ENCODE measurements around the gene KLF15.

Gene KLF15

GRCh38 chr3:126308394-126309125 lies 48.6 kb downstream of the KLF15 start:
- Mint-ChIP-seq H3K27ac (no peak overlapping the region), H3K9me3 (peaks cover 22% of the 10 kb centered on the region), H3K27me3 (ENCODE audit: low read depth, poor library complexity) (peaks cover 7% of the 10 kb centered on the region), H3K4me1 (no peaks in the 10 kb centered on the region), H3K36me3 (ENCODE audit: low read depth) (peaks cover 5% of the 10 kb centered on the region), H3K4me3 (no peak overlapping the region)
- no peak for TF ChIP-seq CTCF (IDR thresholded peaks at IDR 0.05)
- DNase-seq, result no peak

- Mint-ChIP-seq H3K9me3 (peaks cover 30% of the 10 kb centered on the region), H3K27ac (no peak overlapping the region), H3K27me3 (ENCODE audit: low read depth, poor library complexity) (peaks cover 8% of the 10 kb centered on the region), H3K36me3 (ENCODE audit: low read depth) (peaks cover 5% of the 10 kb centered on the region), H3K4me3 (no peak overlapping the region), H3K4me1 (no peaks in the 10 kb centered on the region)
- DNase-seq, result no peak
- no peak for TF ChIP-seq CTCF (IDR thresholded peaks at IDR 0.05)
Observed at GRCh38 chr3:126307591-126308393, 49.4 kb downstream of the KLF15 start.

- no peak overlapping the region for H3K4me3 Mint-ChIP-seq
- H3K36me3 Mint-ChIP-seq (ENCODE audit: low read depth), result peaks cover 5% of the 10 kb centered on the region
- TF ChIP-seq CTCF (IDR thresholded peaks at IDR 0.05), result no peak
- peaks cover 8% of the 10 kb centered on the region for H3K27me3 Mint-ChIP-seq (ENCODE audit: low read depth, poor library complexity)
- H3K27ac Mint-ChIP-seq, result peak overlapping the region; percentile 70
- peaks cover 38% of the 10 kb centered on the region for H3K9me3 Mint-ChIP-seq
- DNase-seq, result no peak
- no peaks in the 10 kb centered on the region for H3K4me1 Mint-ChIP-seq
Observed at GRCh38 chr3:126306888-126307482, 50.2 kb downstream of the KLF15 start.

GRCh38 chr3:126306397-126306796 lies 50.8 kb downstream of the KLF15 start:
- peaks cover 39% of the 10 kb centered on the region for H3K9me3 Mint-ChIP-seq
- H3K27ac Mint-ChIP-seq, result no peak overlapping the region
- TF ChIP-seq CTCF (IDR thresholded peaks at IDR 0.05), result no peak
- DNase-seq, result no peak
- no peaks in the 10 kb centered on the region for H3K4me1 Mint-ChIP-seq
- H3K27me3 Mint-ChIP-seq (ENCODE audit: low read depth, poor library complexity), result peaks cover 8% of the 10 kb centered on the region
- H3K4me3 Mint-ChIP-seq, result no peak overlapping the region
- H3K36me3 Mint-ChIP-seq (ENCODE audit: low read depth), result peaks cover 5% of the 10 kb centered on the region

- no peak overlapping the region for H3K4me3 Mint-ChIP-seq
- H3K27me3 Mint-ChIP-seq (ENCODE audit: low read depth, poor library complexity), result peaks cover 8% of the 10 kb centered on the region
- peaks cover 40% of the 10 kb centered on the region for H3K9me3 Mint-ChIP-seq
- H3K4me1 Mint-ChIP-seq, result no peaks in the 10 kb centered on the region
- no peak for TF ChIP-seq CTCF (IDR thresholded peaks at IDR 0.05)
- H3K36me3 Mint-ChIP-seq (ENCODE audit: low read depth), result peaks cover 1% of the 10 kb centered on the region
- H3K27ac Mint-ChIP-seq, result no peak overlapping the region
- DNase-seq, result no peak
Observed at GRCh38 chr3:126305427-126305826, 51.8 kb downstream of the KLF15 start.

Measured in nephron progenitor cell (in vitro differentiated cells).